WERI-Rb-1 (cell line): ENCODE data around the gene NGEF.

Experiments used
- DNase-seq: peaks from one replicate; pipeline ENCODE4 v3.0.0-alpha.2; 2020
- H3K27ac ChIP-seq: fragments of 250-450 bp; sonication (Bioruptor Pico); 2 replicates; pipeline ENCODE4 v1.5.1; 2020; ENCODE audit warnings: mild to moderate bottlenecking, moderate library complexity
- H3K27me3 ChIP-seq: fragments of 250-450 bp; sonication (Bioruptor Pico); 2 replicates; pipeline ENCODE4 v1.5.1; 2021; ENCODE audit warnings: mild to moderate bottlenecking, low read depth, moderate library complexity; ENCODE audit not compliant: insufficient read depth, severe bottlenecking
- H3K36me3 ChIP-seq: fragments of 250-450 bp; sonication (Bioruptor Pico); 2 replicates; pipeline ENCODE4 v1.5.1; 2020; ENCODE audit warnings: mild to moderate bottlenecking, moderate library complexity
- H3K4me3 ChIP-seq: 2 replicates; pipeline ENCODE4 v1.5.1; 2011; ENCODE audit warnings: low read depth, mild to moderate bottlenecking, control low read depth, low read length
- H3K9me3 ChIP-seq: fragments of 250-450 bp; sonication (Bioruptor Pico); 2 replicates; pipeline ENCODE4 v1.5.1; 2021; ENCODE audit warnings: mild to moderate bottlenecking, moderate library complexity; ENCODE audit not compliant: severe bottlenecking
- CTCF ChIP-seq: IDR thresholded peaks from 2 replicates; pipeline ENCODE4 v1.5.1; 2011; ENCODE audit warnings: low read depth, mild to moderate bottlenecking, control low read depth, inconsistent platforms, low read length

NGEF gene

DNA sequence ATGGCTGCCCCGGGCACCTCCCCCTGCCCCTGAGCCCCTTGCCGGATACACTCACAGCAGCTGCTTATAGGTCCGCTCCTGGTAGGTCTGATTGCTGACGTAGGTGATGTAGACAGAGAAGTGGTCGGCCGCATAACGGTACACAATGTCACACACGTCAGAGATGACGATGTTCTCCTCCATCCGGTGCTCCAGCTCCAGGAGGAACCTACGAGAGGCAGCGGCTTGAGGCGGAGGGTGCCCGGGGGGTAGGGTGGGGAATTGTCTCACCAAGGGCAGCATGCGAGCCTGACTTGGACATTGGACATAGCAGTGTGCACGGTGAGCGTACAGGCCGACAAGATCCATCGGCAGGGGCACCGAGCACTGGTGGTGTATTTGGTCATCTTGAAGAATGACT lies 120.2 kb downstream of the NGEF start:
- no peak for TF ChIP-seq CTCF
- Histone ChIP-seq H3K27ac (no peak overlapping the region), H3K4me3 (no peak overlapping the region), H3K27me3 (no peaks in the 10 kb centered on the region), H3K36me3 (no peaks in the 10 kb centered on the region), H3K9me3 (no peaks in the 10 kb centered on the region)
- no peak for DNase-seq

DNA sequence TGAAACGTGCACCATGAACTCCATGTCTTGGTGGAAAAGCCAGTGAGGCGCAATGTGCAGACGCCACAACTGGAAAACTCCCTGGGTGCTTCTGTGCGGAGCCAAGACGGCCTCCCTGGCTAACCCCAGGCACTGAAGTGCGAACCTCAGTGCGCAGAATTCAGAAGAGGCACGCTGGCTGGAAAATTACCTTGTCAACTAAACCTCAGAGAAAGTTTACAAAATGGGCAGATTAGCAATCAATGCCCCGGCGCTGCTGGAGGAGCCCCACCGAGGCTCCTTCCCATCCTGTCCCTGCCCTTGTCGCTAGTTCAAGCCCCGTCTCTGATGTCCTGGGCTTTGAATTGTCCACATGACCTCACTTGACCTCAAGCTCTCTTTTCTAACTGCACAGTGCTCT lies 120.8 kb downstream of the NGEF start:
- Histone ChIP-seq H3K36me3 (no peaks in the 10 kb centered on the region), H3K27me3 (no peaks in the 10 kb centered on the region), H3K27ac (no peak overlapping the region), H3K9me3 (no peaks in the 10 kb centered on the region), H3K4me3 (no peak overlapping the region)
- no peak for TF ChIP-seq CTCF
- no peak for DNase-seq

DNA sequence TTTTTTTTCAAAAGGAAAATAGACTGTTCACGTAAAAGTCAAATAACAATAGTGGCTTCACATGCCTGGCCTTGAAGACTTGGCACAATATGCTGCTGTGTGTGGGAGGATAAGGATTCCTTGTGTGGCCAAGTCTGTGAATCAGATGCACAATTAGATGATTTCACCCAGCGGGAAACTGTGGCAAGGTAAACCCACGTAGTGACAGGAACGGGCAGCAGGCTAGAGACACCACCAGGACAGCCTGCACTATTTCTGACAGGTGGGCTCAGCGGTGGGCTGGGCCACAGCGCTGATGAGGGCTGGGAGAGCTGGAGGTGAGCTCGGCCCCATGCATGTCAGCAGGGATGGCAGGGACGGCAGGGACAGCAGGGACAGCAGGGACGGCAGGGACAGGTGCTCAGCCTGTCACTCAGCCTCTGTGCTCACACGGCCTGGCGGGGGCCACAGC lies 121.4 kb downstream of the NGEF start:
- Histone ChIP-seq H3K4me3 (no peak overlapping the region), H3K27ac (no peak overlapping the region), H3K36me3 (no peaks in the 10 kb centered on the region), H3K27me3 (no peaks in the 10 kb centered on the region), H3K9me3 (no peaks in the 10 kb centered on the region)
- DNase-seq: no peak
- TF ChIP-seq CTCF: no peak

DNA sequence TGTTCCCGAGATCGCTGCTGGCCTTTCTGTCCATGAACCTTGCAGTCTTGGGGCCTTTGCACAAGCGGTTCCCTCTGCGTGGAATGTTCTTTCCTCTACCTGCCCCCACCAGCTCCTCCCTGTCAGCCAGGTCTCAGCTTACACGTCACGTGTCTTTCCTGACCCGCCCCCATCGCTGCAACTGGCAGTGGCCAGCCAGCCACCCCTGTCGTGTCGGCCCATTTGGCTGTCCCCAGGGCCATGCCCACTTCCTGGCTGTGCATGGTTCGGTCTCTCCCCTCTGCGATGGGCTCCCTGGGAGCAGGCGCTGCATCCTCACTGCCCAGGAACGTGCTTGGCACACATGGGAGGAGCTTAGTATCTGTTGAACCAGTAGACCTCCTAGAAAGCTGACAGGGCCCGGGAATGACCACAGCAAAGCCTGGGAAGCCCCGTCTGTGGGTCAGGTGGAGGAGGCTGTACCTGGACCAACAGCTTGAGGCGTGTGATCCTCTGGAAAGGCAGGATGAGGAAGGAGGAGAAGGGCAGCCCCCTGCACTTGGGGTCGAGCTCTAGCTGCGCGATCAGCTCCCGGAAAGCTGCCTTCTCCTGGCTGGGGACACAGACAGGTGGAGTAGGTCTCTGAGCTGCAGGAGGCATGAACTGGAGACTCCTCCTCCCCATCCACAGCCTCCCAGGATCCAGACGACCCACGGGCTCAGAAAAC lies 122.0 kb downstream of the NGEF start:
- no peak overlapping the region for H3K27ac ChIP-seq
- H3K9me3 ChIP-seq: no peaks in the 10 kb centered on the region
- H3K27me3 ChIP-seq: no peaks in the 10 kb centered on the region
- no peak overlapping the region for H3K4me3 ChIP-seq
- DNase-seq: peak; percentile 70
- TF ChIP-seq CTCF: no peak
- no peaks in the 10 kb centered on the region for H3K36me3 ChIP-seq

DNA sequence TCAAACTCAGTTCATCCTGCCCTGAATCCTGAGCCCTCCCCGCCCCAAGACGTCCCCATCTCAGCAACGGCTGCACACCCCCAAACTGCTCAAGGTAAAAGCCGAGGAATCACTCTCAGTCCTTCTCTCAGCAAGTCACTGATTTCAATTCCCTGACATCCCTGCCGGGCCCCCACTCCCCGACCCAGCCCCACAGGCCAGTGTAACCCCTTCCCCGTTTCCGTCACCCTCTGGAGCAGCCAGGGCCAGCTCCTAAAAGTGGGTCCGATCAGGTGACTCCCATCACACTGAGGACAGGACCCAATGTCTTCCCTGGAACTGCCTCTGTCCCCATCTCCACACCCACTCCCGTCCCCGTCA lies 122.5 kb downstream of the NGEF start:
- TF ChIP-seq CTCF: no peak
- Histone ChIP-seq H3K27ac (no peak overlapping the region), H3K36me3 (no peaks in the 10 kb centered on the region), H3K9me3 (no peaks in the 10 kb centered on the region), H3K4me3 (no peak overlapping the region), H3K27me3 (no peaks in the 10 kb centered on the region)
- no peak for DNase-seq

- no peak overlapping the region for H3K27ac ChIP-seq
- no peaks in the 10 kb centered on the region for H3K27me3 ChIP-seq
- DNase-seq: no peak
- H3K9me3 ChIP-seq: no peaks in the 10 kb centered on the region
- no peak overlapping the region for H3K4me3 ChIP-seq
- TF ChIP-seq CTCF: no peak
- H3K36me3 ChIP-seq: no peaks in the 10 kb centered on the region
Measured at GRCh38 chr2:232889876-232890401, 123.1 kb downstream of the NGEF start.
